Esophagus muscularis mucosa (tissue), 3 donors: ENCODE results near the gene ABI1.

Source experiments
- CTCF ChIP-seq, 3 experiments: fragments of 200-600 bp in 2 of 3; fragments of 450-650 bp in 1 of 3; sonication (generic) in 2 of 3; IDR thresholded peaks; one replicate each; pipeline ENCODE4 v1.5.1; 2017 to 2019; ENCODE audit warnings: antibody characterized with exemption in 3 of 3, mild to moderate bottlenecking in 2 of 3, moderate library complexity in 1 of 3
- POLR2A ChIP-seq: fragments of 450-650 bp; IDR thresholded peaks from one replicate; pipeline ENCODE4 v1.6.1; 2017; ENCODE audit warnings: antibody characterized with exemption, moderate library complexity, mild to moderate bottlenecking, low read depth
- POLR2AphosphoS5 ChIP-seq, 2 donors: sonication (generic); formaldehyde crosslinking; IDR thresholded peaks; one replicate each; pipeline ENCODE4 v1.6.1; 2017; ENCODE audit warnings: antibody characterized with exemption in 2 of 2

DNA sequence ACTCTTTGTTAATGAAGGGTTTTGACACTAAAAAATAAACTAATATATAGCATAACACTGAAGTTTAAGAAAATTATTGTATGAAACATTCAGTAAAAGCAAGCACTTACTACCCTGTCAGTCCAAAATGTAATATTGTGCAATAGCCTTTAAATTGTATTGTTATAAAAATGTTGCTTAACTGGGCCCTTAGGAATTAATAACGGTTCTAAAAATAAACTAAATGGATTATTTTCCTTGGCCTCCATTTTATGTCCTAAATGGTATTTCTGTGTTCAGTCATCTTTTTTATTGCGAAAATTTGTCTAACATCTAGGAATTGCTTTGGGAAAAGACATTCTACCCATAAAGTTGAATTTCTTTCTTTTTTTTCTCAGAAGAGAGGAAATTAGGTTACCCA lies 49.0 kb upstream of the ABI1 start:
- no peak for TF ChIP-seq CTCF (IDR thresholded peaks at IDR 0.05)
- no peak for TF ChIP-seq POLR2A
- no peak for TF ChIP-seq POLR2AphosphoS5 (IDR thresholded peaks at IDR 0.05)
